IMR-90 (cell line): ENCODE data around the gene MSH5. TPM values are rescaled to one million over a fixed set of nuclear protein-coding genes. Genes with fewer than 3 reads are reported as not detected.

Experiments used
- ATAC-seq: fragments of 200-7000 bp; cut with Tn5 transposase; 2 replicates; pipeline ENCODE4 v1.9.1; 2020; ENCODE audit warnings: low read depth, mild to moderate bottlenecking, moderate library complexity
- BruUV-seq: library from RNA; stranded (reverse); fragments of 400-500 nt; replicated peaks from 2 replicates; lab custom pipeline; 2021; lab: Mats Ljungman, UMichigan
- CTCF ChIA-PET: fragments of 300-600 bp; formaldehyde crosslinking; extraction: SDS; loops from one replicate; lab custom pipeline; 2021; ENCODE audit warnings: antibody characterized with exemption; lab: Yijun Ruan, JAX
- POLR2A ChIA-PET: fragments of 300-600 bp; sonication (Branson Sonifier 250); formaldehyde crosslinking; loops from one replicate; lab custom pipeline; 2022; ENCODE audit warnings: antibody characterized with exemption; ENCODE audit not compliant: unreplicated experiment; lab: Charles Lee
- DNase-seq: peaks from one replicate; pipeline ENCODE4 v3.0.0; 2013
- H2AFZ ChIP-seq: replicated peaks from 2 replicates; pipeline ENCODE3; 2013; ENCODE audit warnings: low read length, mild to moderate bottlenecking; ENCODE audit not compliant: poor library complexity
- H2AK5ac ChIP-seq: 2 replicates; pipeline ENCODE4 v1.6.1; 2013; ENCODE audit warnings: low read depth, low read length, inconsistent platforms
- H2AK9ac ChIP-seq: replicated peaks from 2 replicates; pipeline ENCODE3; 2013; ENCODE audit warnings: mild to moderate bottlenecking, low read depth, low read length, moderate library complexity; ENCODE audit not compliant: poor library complexity
- H2BK120ac ChIP-seq: 2 replicates; pipeline ENCODE4 v1.6.1; 2013; ENCODE audit warnings: low read depth, low read length, inconsistent platforms
- H2BK15ac ChIP-seq: 3 replicates; pipeline ENCODE4 v1.6.1; 2013; ENCODE audit warnings: low read depth, low read length, inconsistent platforms
- H2BK20ac ChIP-seq: 2 replicates; pipeline ENCODE4 v1.6.1; 2013; ENCODE audit warnings: low read depth, mild to moderate bottlenecking, inconsistent platforms, low read length, moderate library complexity
- H2BK5ac ChIP-seq: 2 replicates; pipeline ENCODE4 v1.6.1; 2013; ENCODE audit warnings: mild to moderate bottlenecking, low read depth, low read length, inconsistent platforms; ENCODE audit not compliant: poor library complexity, severe bottlenecking
- H3K14ac ChIP-seq: replicated peaks from 2 replicates; pipeline ENCODE4 v1.6.1; 2013; ENCODE audit warnings: low read depth, low read length, inconsistent platforms
- H3K18ac ChIP-seq: 2 replicates; pipeline ENCODE4 v1.6.1; 2013; ENCODE audit warnings: low read depth, low read length, control low read depth
- H3K23ac ChIP-seq: 2 replicates; pipeline ENCODE4 v1.6.1; 2013; ENCODE audit warnings: low read depth, low read length, inconsistent platforms
- H3K27ac ChIP-seq: 2 replicates; pipeline ENCODE4 v1.5.1; 2013; ENCODE audit warnings: mild to moderate bottlenecking, control low read depth, low read length; ENCODE audit not compliant: insufficient read depth
- H3K27me3 ChIP-seq: 2 replicates; pipeline ENCODE4 v1.6.1; 2013; ENCODE audit warnings: low read length; ENCODE audit not compliant: control insufficient read depth, insufficient read depth
- H3K36me3 ChIP-seq: 2 replicates; pipeline ENCODE4 v1.6.1; 2013; ENCODE audit warnings: low read length, mixed read lengths; ENCODE audit not compliant: control insufficient read depth, insufficient read depth
- H3K4ac ChIP-seq: 2 replicates; pipeline ENCODE4 v1.6.1; 2013; ENCODE audit warnings: low read depth, low read length, inconsistent platforms
- H3K4me1 ChIP-seq: 2 replicates; pipeline ENCODE4 v1.6.1; 2013; ENCODE audit warnings: low read length, mixed read lengths; ENCODE audit not compliant: control insufficient read depth, insufficient read depth
- H3K4me2 ChIP-seq: 2 replicates; pipeline ENCODE4 v1.6.1; 2013; ENCODE audit warnings: low read depth, mild to moderate bottlenecking, control low read depth, low read length, moderate library complexity
- H3K4me3 ChIP-seq: 2 replicates; pipeline ENCODE4 v1.5.1; 2013; ENCODE audit warnings: low read depth, mild to moderate bottlenecking, control low read depth, low read length, moderate library complexity; ENCODE audit not compliant: insufficient read depth
- H3K56ac ChIP-seq: 2 replicates; pipeline ENCODE4 v1.6.1; 2013; ENCODE audit warnings: low read length, inconsistent platforms; ENCODE audit not compliant: insufficient read depth; ENCODE audit errors: extremely low read depth
- H3K79me1 ChIP-seq, 2 experiments: 2 replicates each; pipeline ENCODE4 v1.6.1; 2013; ENCODE audit warnings: low read length in 2 of 2, inconsistent platforms in 1 of 2, low read depth in 1 of 2
- H3K9ac ChIP-seq: 2 replicates; pipeline ENCODE4 v1.6.1; 2013; ENCODE audit warnings: low read depth, low read length, control low read depth
- H3K9me1 ChIP-seq: 2 replicates; pipeline ENCODE4 v1.6.1; 2013; ENCODE audit warnings: low read length, inconsistent platforms; ENCODE audit not compliant: insufficient read depth
- H3K9me3 ChIP-seq: 2 replicates; pipeline ENCODE4 v1.6.1; 2013; ENCODE audit warnings: low read length; ENCODE audit not compliant: control insufficient read depth, insufficient read depth
- H4K20me1 ChIP-seq: 2 replicates; pipeline ENCODE4 v1.6.1; 2013; ENCODE audit warnings: low read length, inconsistent platforms; ENCODE audit not compliant: insufficient read depth
- H4K5ac ChIP-seq: 2 replicates; pipeline ENCODE4 v1.6.1; 2013; ENCODE audit warnings: mild to moderate bottlenecking, low read depth, low read length, control low read depth
- H4K8ac ChIP-seq, 2 experiments: 2 replicates each; pipeline ENCODE4 v1.6.1; 2013; ENCODE audit warnings: low read depth in 2 of 2, low read length in 2 of 2, control low read depth in 1 of 2, inconsistent platforms in 1 of 2
- H4K91ac ChIP-seq: 2 replicates; pipeline ENCODE4 v1.6.1; 2013; ENCODE audit warnings: low read depth, low read length, inconsistent platforms; ENCODE audit not compliant: insufficient read depth
- CEBPB ChIP-seq: IDR thresholded peaks from 2 replicates; pipeline ENCODE4 v1.6.1; 2012; ENCODE audit warnings: low read depth, low read length, improper control_type of control experiment
- CHD1 ChIP-seq: IDR thresholded peaks from 2 replicates; pipeline ENCODE4 v1.6.1; 2012; ENCODE audit warnings: low read depth, low read length, improper control_type of control experiment
- CTCF ChIP-seq: conservative IDR thresholded peaks from 2 replicates; pipeline ENCODE4 v1.5.1; 2012; ENCODE audit warnings: mild to moderate bottlenecking, low read depth, low read length, improper control_type of control experiment
- MAFK ChIP-seq: IDR thresholded peaks from 2 replicates; pipeline ENCODE4 v1.6.1; 2012; ENCODE audit warnings: low read depth, low read length, improper control_type of control experiment
- MAZ ChIP-seq: IDR thresholded peaks from 2 replicates; pipeline ENCODE4 v1.6.1; 2012; ENCODE audit warnings: low read depth, mild to moderate bottlenecking, low read length, improper control_type of control experiment, moderate library complexity, borderline replicate concordance
- MXI1 ChIP-seq: IDR thresholded peaks from 2 replicates; pipeline ENCODE4 v1.6.1; 2012; ENCODE audit warnings: low read depth, mild to moderate bottlenecking, low read length, moderate library complexity, borderline replicate concordance
- NFE2L2 ChIP-seq: fragments of 150-350 bp; IDR thresholded peaks from 2 replicates; pipeline ENCODE4 v1.6.1; 2016; ENCODE audit warnings: low read depth, mild to moderate bottlenecking, low read length
- POLR2A ChIP-seq: IDR thresholded peaks from 2 replicates; pipeline ENCODE4 v1.6.1; 2012; ENCODE audit warnings: mild to moderate bottlenecking, low read depth, low read length
- RAD21 ChIP-seq: IDR thresholded peaks from 2 replicates; pipeline ENCODE4 v1.6.1; 2012; ENCODE audit warnings: low read length, improper control_type of control experiment
- RCOR1 ChIP-seq: IDR thresholded peaks from 2 replicates; pipeline ENCODE4 v1.6.1; 2012; ENCODE audit warnings: mild to moderate bottlenecking, low read length, improper control_type of control experiment; ENCODE audit not compliant: insufficient replicate concordance
- RFX5 ChIP-seq: IDR thresholded peaks from 2 replicates; pipeline ENCODE4 v1.8.0; 2012; ENCODE audit warnings: low read depth, mild to moderate bottlenecking, low read length, moderate library complexity
- SMC3 ChIP-seq: fragments of 150-350 bp; IDR thresholded peaks from 2 replicates; pipeline ENCODE4 v1.6.1; 2016; ENCODE audit warnings: low read depth, mild to moderate bottlenecking, antibody characterized with exemption, low read length, moderate library complexity
- WGBS, 2 experiments: methylation state at CpG; one replicate each; pipeline versions ENCODE4 v1.1.5 to v1.1.7; 2013; ENCODE audit warnings: missing lambda C conversion rate in 2 of 2; ENCODE audit not compliant: insufficient read length in 1 of 2; ENCODE audit errors: extremely low coverage in 2 of 2; 5-methylcytosine and 5-hydroxymethylcytosine counted together
- dilution Hi-C: fragments of 300-500 bp; cut with HindIII; formaldehyde crosslinking; loops from one replicate; pipeline ENCODE4 v1.14.3; 2018; ENCODE audit warnings: low sequenced_read_pairs; ENCODE audit not compliant: unreplicated experiment
- in situ Hi-C: fragments of 300-500 bp; cut with MboI; formaldehyde crosslinking; loops from 3 replicates; pipeline ENCODE4 v1.14.3; 2019; ENCODE audit warnings: low sequenced_read_pairs, inconsistent platforms, mixed read lengths
- intact Hi-C: fragments of 100-400 bp; cut with micrococcal nuclease; formaldehyde crosslinking; loops from 2 replicates; pipeline ENCODE4 v1.10.0; 2022
- polyA plus RNA-seq, 3 experiments: library from polyadenylated mRNA; depleted of rRNA; stranded (reverse); fragments of >200 nt; gene quantifications; 2 replicates each; pipeline ENCODE4 v1.2.3, GENCODE V29; 2012; ENCODE audit warnings: low replicate concordance in 1 of 3
- total RNA-seq: library from RNA; depleted of rRNA; stranded (reverse); fragments of >200 nt; gene quantifications from 2 replicates; pipeline ENCODE4 v1.2.3, GENCODE V29; 2012
- TF ChIP-seq, protein P1 (sequence below): fragments of 150-350 bp; IDR thresholded peaks from 2 replicates; pipeline ENCODE4 v1.6.1; 2016; ENCODE audit warnings: low read depth, mild to moderate bottlenecking, low read length, moderate library complexity, borderline replicate concordance
- TF ChIP-seq, protein P2 (sequence below): fragments of 150-350 bp; IDR thresholded peaks from 2 replicates; pipeline ENCODE4 v1.6.1; 2017; ENCODE audit warnings: mild to moderate bottlenecking, antibody characterized with exemption, low read length, low read depth

The MSH5 gene
- total and polyA plus RNA-seq, 2 of the 4 experiments (the other 2 are of a cell fraction): 5.6 to 15.7 TPM

DNA sequence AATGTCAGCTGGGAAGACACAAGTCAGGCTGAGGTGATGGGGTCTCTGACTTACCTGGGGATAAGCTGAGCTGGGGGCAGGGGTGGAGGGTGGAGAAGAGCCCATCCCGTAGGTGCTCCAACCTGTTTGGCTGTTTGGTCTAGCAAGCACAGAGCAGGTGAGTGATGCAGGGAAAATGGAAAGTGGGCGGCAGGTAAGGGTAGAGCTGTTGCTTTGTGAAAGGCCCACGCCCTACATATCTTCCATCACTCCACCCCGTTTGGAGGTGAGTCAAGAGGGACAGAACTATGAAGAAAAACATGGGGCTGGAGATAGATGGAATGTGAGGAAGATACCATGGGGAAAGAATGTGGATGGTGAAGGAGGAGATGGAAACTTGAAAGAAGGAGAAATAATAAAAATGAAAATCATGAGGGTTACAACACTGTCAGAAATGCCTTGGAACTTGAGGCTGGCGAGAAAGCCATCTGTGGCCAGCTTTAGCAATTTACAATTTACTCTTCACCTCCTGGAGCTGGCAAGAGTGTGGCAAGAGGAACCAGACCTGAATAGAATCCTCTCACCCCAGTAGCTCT lies 19.5 kb upstream of the MSH5 start:
- intact Hi-C loops (no loop called here), in situ Hi-C loops (no loop called here), dilution Hi-C loops (no loop called here)
- H3K18ac ChIP-seq: no peak overlapping the region
- H3K4me1 ChIP-seq: no peaks in the 10 kb centered on the region
- BruUV-seq: no TSS peak
- no peak overlapping the region for H4K91ac ChIP-seq
- H2AFZ ChIP-seq: no peak overlapping the region
- H4K8ac ChIP-seq: no peak overlapping the region
- no peak overlapping the region for H2AK9ac ChIP-seq
- no peaks in the 10 kb centered on the region for H3K9me3 ChIP-seq
- H2BK15ac ChIP-seq: no peak overlapping the region
- no peaks in the 10 kb centered on the region for H4K20me1 ChIP-seq
- no peak overlapping the region for H3K27ac ChIP-seq
- no CpG with 5 or more reads among the region's 5 CpGs for WGBS, 2 experiments
- H3K36me3 ChIP-seq: no peaks in the 10 kb centered on the region
- peaks cover 4% of the 10 kb centered on the region; the same call in 1 of the 2 replicates for H3K9me1 ChIP-seq
- H4K5ac ChIP-seq: no peak overlapping the region
- no peak overlapping the region for H3K9ac ChIP-seq
- CTCF ChIA-PET: no interaction called here
- no peak overlapping the region for H3K4ac ChIP-seq
- ATAC-seq (no peak), DNase-seq (no peak)
- no peak overlapping the region for H2BK5ac ChIP-seq
- H2BK120ac ChIP-seq: no peak overlapping the region
- TF ChIP-seq, protein P1, sequence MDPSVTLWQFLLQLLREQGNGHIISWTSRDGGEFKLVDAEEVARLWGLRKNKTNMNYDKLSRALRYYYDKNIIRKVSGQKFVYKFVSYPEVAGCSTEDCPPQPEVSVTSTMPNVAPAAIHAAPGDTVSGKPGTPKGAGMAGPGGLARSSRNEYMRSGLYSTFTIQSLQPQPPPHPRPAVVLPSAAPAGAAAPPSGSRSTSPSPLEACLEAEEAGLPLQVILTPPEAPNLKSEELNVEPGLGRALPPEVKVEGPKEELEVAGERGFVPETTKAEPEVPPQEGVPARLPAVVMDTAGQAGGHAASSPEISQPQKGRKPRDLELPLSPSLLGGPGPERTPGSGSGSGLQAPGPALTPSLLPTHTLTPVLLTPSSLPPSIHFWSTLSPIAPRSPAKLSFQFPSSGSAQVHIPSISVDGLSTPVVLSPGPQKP: no peak
- TF ChIP-seq MXI1 (no peak), CTCF (no peak), RCOR1 (no peak), CHD1 (no peak), RAD21 (no peak), RFX5 (no peak), CEBPB (no peak), SMC3 (no peak), MAZ (no peak), NFE2L2 (no peak), MAFK (no peak), POLR2A (no peak)
- TF ChIP-seq, protein P2, sequence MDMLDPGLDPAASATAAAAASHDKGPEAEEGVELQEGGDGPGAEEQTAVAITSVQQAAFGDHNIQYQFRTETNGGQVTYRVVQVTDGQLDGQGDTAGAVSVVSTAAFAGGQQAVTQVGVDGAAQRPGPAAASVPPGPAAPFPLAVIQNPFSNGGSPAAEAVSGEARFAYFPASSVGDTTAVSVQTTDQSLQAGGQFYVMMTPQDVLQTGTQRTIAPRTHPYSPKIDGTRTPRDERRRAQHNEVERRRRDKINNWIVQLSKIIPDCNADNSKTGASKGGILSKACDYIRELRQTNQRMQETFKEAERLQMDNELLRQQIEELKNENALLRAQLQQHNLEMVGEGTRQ: no peak
- H3K79me1 ChIP-seq: no peaks in the 10 kb centered on the region
- H3K23ac ChIP-seq: no peak overlapping the region
- H3K14ac ChIP-seq: no peak overlapping the region
- no peak overlapping the region for H2AK5ac ChIP-seq
- H3K27me3 ChIP-seq: peaks cover 3% of the 10 kb centered on the region; the same call in 1 of the 2 replicates
- no peak overlapping the region for H2BK20ac ChIP-seq
- H3K4me2 ChIP-seq: no peak overlapping the region
- POLR2A ChIA-PET: no interaction called here
- H3K56ac ChIP-seq: no peak overlapping the region
- no peak overlapping the region for H3K4me3 ChIP-seq
